Erythroblast (primary cell): ENCODE measurements around the gene C2orf69.

Experiments
- GATA1 ChIP-seq: IDR thresholded peaks from 2 replicates; pipeline ENCODE4 v1.6.1; 2011; ENCODE audit warnings: low read depth, mild to moderate bottlenecking, control low read depth, low read length, moderate library complexity
- POLR2A ChIP-seq: IDR thresholded peaks from 2 replicates; pipeline ENCODE4 v1.6.1; 2011; ENCODE audit warnings: mild to moderate bottlenecking, low read length

DNA sequence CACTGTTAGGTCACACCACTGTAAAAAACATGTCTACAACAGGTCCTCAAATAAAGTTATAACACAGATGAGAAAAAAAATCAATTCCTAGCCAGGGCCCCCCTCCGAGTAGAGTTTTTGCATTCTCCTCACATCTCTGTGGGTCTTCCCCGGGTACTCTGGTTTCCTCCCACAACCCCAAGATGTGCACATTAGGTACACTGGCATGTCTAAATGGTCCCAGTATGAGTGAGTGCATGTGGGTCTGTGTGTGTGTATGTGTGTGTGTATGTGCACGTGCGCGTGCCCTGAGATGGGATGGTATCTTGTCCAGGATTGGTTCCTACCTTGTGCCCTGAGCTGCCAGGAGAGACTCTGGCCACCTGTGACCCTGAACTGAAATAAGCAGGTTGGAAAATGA, 39.3 kb downstream of the C2orf69 start:
- TF ChIP-seq POLR2A (no peak), GATA1 (no peak)
